Sigmoid colon (tissue), 7 donors: Measurements from ENCODE around the gene PAK6. TPM values are rescaled to one million over a fixed set of nuclear protein-coding genes. Genes with fewer than 3 reads are reported as not detected.

Source experiments
- DNase-seq: peaks from one replicate; pipeline ENCODE4 v3.0.0-alpha.2; 2019
- H3K27ac ChIP-seq, 4 donors: fragments of 200-600 bp; sonication (generic); one replicate each; pipeline ENCODE4 v1.5.1; 2016 to 2019; ENCODE audit warnings: mild to moderate bottlenecking in 1 of 4
- H3K27me3 ChIP-seq, 3 donors: fragments of 200-600 bp; sonication (generic); one replicate each; pipeline ENCODE4 v1.5.1; 2019; ENCODE audit warnings: mild to moderate bottlenecking in 1 of 3
- H3K36me3 ChIP-seq, 4 donors: fragments of 200-600 bp; sonication (generic); one replicate each; pipeline ENCODE4 v1.5.1; 2016 to 2019
- H3K4me1 ChIP-seq, 4 donors: fragments of 200-600 bp; sonication (generic); one replicate each; pipeline ENCODE4 v1.5.1; 2017 to 2019
- H3K4me3 ChIP-seq, 4 donors: fragments of 200-600 bp; sonication (generic); one replicate each; pipeline ENCODE4 v1.5.1; 2017 to 2019; ENCODE audit warnings: mild to moderate bottlenecking in 2 of 4, moderate library complexity in 1 of 4
- H3K9me3 ChIP-seq, 4 donors: fragments of 200-600 bp in 3 of 4; sonication (generic) in 3 of 4; one replicate each; pipeline versions ENCODE4 v1.5.1 to v1.6.1; 2013 to 2019
- EP300 ChIP-seq, 4 donors: sonication (generic); formaldehyde crosslinking; IDR thresholded peaks; one replicate each; pipeline ENCODE4 v1.6.1; 2017; ENCODE audit warnings: antibody characterized with exemption in 4 of 4
- POLR2A ChIP-seq, 2 donors: fragments of 450-650 bp; IDR thresholded peaks; one replicate each; pipeline ENCODE4 v1.6.1; 2016; ENCODE audit warnings: antibody characterized with exemption in 2 of 2, mild to moderate bottlenecking in 2 of 2, moderate library complexity in 2 of 2
- POLR2AphosphoS5 ChIP-seq, 4 donors: sonication (generic); formaldehyde crosslinking; IDR thresholded peaks; one replicate each; pipeline ENCODE4 v1.6.1; 2017; ENCODE audit warnings: antibody characterized with exemption in 4 of 4
- WGBS, 2 donors: extraction: QIAGEN DNeasy Blood & Tissue Kit; methylation state at CpG; one replicate each; pipeline ENCODE4 v1.1.7; 2013; 5-methylcytosine and 5-hydroxymethylcytosine counted together
- intact Hi-C: fragments of 100-400 bp; cut with DNase I; formaldehyde crosslinking; loops from one replicate; pipeline ENCODE4 v1.15.1; 2023
- polyA plus RNA-seq, 3 donors: library from polyadenylated mRNA; stranded (reverse); fragments of 200-250 nt; gene quantifications; one replicate each; pipeline ENCODE4 v1.2.3, GENCODE V29; 2013
- total RNA-seq, 4 donors: library from RNA; depleted of rRNA; stranded (reverse); fragments of >200 nt; gene quantifications; one replicate each; pipeline ENCODE4 v1.1.0, GENCODE V29; 2016
- TF ChIP-seq, protein P1 (sequence below), 4 experiments: fragments of 450-650 bp in 3 of 4; fragments of 200-600 bp in 1 of 4; IDR thresholded peaks; one replicate each; pipeline ENCODE4 v1.5.1; 2016 to 2019; ENCODE audit warnings: antibody characterized with exemption in 4 of 4, mild to moderate bottlenecking in 3 of 4, moderate library complexity in 2 of 4
- donor health status: healthy with polysubstance abuse.
- donor health status: Bipolar disorder and iron deficiency.
- donor health status: healthy.

The PAK6 gene
- total and polyA plus RNA-seq, 7 donors: 0.33 to 3.0 (median 1.4) TPM

- peak; percentile 77 for DNase-seq
- Histone ChIP-seq H3K4me1 (peaks cover 0 to 27% (median 20%) of the 10 kb centered on the region in 4 donors), H3K36me3 (no peaks in the 10 kb centered on the region), H3K27ac (peak overlapping the region in 2 of 4 donors; percentile 19 to 24), H3K4me3 (peak overlapping the region in 3 of 4 donors; percentile 37 to 46 (median 40)), H3K27me3 (peaks cover 0 to 2% (median 0%) of the 10 kb centered on the region in 3 donors), H3K9me3 (no peaks in the 10 kb centered on the region)
- 14 to 57% methylated on average over 68 of the region's 68 CpGs for WGBS, 2 donors
- intact Hi-C loops: no loop called here
- TF ChIP-seq, protein P1, sequence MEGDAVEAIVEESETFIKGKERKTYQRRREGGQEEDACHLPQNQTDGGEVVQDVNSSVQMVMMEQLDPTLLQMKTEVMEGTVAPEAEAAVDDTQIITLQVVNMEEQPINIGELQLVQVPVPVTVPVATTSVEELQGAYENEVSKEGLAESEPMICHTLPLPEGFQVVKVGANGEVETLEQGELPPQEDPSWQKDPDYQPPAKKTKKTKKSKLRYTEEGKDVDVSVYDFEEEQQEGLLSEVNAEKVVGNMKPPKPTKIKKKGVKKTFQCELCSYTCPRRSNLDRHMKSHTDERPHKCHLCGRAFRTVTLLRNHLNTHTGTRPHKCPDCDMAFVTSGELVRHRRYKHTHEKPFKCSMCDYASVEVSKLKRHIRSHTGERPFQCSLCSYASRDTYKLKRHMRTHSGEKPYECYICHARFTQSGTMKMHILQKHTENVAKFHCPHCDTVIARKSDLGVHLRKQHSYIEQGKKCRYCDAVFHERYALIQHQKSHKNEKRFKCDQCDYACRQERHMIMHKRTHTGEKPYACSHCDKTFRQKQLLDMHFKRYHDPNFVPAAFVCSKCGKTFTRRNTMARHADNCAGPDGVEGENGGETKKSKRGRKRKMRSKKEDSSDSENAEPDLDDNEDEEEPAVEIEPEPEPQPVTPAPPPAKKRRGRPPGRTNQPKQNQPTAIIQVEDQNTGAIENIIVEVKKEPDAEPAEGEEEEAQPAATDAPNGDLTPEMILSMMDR (IDR thresholded peaks at IDR 0.05): no peak
- TF ChIP-seq POLR2A (IDR thresholded peaks at IDR 0.05): no peak
- TF ChIP-seq EP300 (IDR thresholded peaks at IDR 0.05): no peak
- no peak for TF ChIP-seq POLR2AphosphoS5 (IDR thresholded peaks at IDR 0.05)
Measured at GRCh38 chr15:40290918-40291574, 52.2 kb downstream of the PAK6 start.

DNA sequence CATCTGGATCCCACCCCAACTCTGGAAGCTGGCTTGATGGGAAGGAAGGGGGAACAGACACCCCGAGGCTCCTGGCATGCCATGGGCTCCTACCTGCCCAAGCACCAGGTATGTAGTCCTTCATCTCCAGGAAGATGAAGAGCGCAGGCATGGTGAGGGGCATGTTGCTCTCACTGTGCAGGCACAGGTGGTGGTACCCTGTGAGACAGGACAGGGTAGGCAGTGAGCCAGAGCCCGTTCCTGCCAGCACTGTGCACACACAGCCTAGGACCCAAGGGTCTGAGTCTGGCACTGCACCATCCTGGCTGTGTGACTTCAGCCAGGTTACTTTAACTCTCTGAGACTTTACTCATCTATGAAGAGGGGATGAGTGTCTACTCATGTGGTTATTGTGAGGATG, 53.4 kb downstream of the PAK6 start:
- no peak overlapping the region for H3K27ac ChIP-seq
- 83 to 89% methylated on average over 3 of the region's 3 CpGs for WGBS, 2 donors
- H3K36me3 ChIP-seq: no peaks in the 10 kb centered on the region
- no peaks in the 10 kb centered on the region for H3K9me3 ChIP-seq
- intact Hi-C loops: no loop called here
- peaks cover 0 to 31% (median 26%) of the 10 kb centered on the region in 4 donors for H3K4me1 ChIP-seq
- H3K27me3 ChIP-seq: peaks cover 0 to 2% (median 0%) of the 10 kb centered on the region in 3 donors
- no peak for TF ChIP-seq POLR2A (IDR thresholded peaks at IDR 0.05)
- TF ChIP-seq, protein P1 (IDR thresholded peaks at IDR 0.05): no peak
- no peak for TF ChIP-seq EP300 (IDR thresholded peaks at IDR 0.05)
- no peak for TF ChIP-seq POLR2AphosphoS5 (IDR thresholded peaks at IDR 0.05)
- H3K4me3 ChIP-seq: no peak overlapping the region
- DNase-seq: no peak

DNA sequence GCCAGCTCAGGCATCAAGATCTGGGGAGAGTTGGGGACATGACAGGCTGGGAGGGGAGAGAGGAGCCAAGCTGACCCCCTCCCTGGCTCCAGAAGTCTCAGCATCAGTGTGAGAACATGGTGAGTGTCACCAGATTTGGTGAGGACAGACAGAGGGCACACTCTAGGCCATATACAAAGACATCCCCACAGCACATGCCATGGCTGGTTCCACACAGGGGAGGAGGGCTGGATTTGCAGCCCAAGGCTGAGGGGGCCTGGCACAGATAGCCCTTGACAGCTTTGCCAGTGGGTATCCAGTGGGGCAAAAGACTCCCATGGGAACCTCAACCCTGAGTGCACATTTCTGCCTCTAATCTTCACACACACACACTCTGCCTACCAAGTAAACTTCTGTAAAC, 54.1 kb downstream of the PAK6 start:
- no peak for TF ChIP-seq EP300 (IDR thresholded peaks at IDR 0.05)
- no peak for TF ChIP-seq POLR2A (IDR thresholded peaks at IDR 0.05)
- TF ChIP-seq, protein P1 (IDR thresholded peaks at IDR 0.05): no peak
- no peak for TF ChIP-seq POLR2AphosphoS5 (IDR thresholded peaks at IDR 0.05)
- no peak for DNase-seq
- Histone ChIP-seq H3K4me3 (no peak overlapping the region), H3K27ac (no peak overlapping the region), H3K36me3 (no peaks in the 10 kb centered on the region), H3K4me1 (peaks cover 0 to 31% (median 26%) of the 10 kb centered on the region in 4 donors), H3K9me3 (no peaks in the 10 kb centered on the region), H3K27me3 (peaks cover 0 to 2% (median 0%) of the 10 kb centered on the region in 3 donors)
- intact Hi-C loops: no loop called here

DNA sequence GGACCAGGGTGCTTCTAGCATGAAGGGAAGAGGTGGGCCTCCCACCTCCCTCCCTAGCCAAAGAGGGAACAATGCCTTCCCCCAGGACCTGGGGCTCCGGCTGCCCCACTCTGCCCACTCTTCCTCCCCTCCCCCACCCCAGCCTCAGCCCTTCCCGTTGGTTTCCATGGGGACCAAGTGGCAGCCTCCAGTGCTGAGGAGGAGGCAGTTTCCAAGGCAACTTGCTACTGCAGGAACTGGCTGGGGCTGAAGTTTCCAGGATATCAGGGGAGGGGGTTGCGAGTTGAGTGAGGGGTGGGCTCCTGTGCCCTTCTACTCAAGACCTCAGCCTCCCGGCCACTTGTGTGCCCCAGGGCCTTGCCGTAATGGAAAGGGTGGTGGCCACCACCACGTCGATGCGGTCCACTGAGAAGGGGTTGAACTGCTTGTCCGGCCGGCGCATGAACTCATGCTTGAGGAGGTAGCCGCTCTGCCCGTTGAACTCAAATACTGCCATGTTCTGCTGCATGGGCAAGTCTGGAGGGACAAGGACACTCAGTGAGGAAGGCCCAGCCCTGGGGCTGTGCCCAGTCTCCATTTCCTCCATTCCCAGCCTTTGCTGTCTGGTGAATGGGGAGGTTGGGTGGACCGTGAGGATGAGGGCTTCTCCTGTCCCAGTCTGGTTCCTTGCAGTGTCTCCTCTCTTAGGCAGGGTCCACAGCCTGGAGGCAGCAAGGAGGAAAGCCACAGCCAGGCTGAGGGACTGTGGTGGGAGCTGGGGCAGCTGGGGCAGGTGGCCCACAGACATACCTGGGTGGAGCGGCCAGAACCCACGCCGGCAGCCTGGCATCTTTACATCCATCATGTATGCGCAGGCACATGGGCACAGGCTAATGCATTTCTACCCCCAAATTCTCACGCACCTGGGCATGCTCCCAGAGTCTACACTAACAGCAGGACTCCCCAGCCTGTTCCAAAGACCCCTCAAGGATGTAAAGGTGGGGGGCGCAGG, 55.3 kb downstream of the PAK6 start:
- H3K4me1 ChIP-seq: peaks cover 0 to 31% (median 26%) of the 10 kb centered on the region in 4 donors
- no peak overlapping the region for H3K27ac ChIP-seq
- no peaks in the 10 kb centered on the region for H3K9me3 ChIP-seq
- WGBS, 2 donors: 92% methylated on average over 20 of the region's 20 CpGs
- peaks cover 0 to 2% (median 0%) of the 10 kb centered on the region in 3 donors for H3K27me3 ChIP-seq
- DNase-seq: no peak
- intact Hi-C loops: no loop called here
- TF ChIP-seq POLR2A (IDR thresholded peaks at IDR 0.05) (no peak), POLR2AphosphoS5 (IDR thresholded peaks at IDR 0.05) (no peak), EP300 (IDR thresholded peaks at IDR 0.05) (no peak)
- TF ChIP-seq, protein P1 (IDR thresholded peaks at IDR 0.05): no peak
- H3K4me3 ChIP-seq: no peak overlapping the region
- H3K36me3 ChIP-seq: no peaks in the 10 kb centered on the region
